HG02981 (cell line): ENCODE data around the gene MCRIP2.

Experiments
- ATAC-seq: cut with Tn5 transposase; IDR thresholded peaks from one replicate; pipeline ENCODE4 v1.9.1; 2021; ENCODE audit warnings: mild to moderate bottlenecking, moderate library complexity; ENCODE audit not compliant: unreplicated experiment

Gene MCRIP2

DNA sequence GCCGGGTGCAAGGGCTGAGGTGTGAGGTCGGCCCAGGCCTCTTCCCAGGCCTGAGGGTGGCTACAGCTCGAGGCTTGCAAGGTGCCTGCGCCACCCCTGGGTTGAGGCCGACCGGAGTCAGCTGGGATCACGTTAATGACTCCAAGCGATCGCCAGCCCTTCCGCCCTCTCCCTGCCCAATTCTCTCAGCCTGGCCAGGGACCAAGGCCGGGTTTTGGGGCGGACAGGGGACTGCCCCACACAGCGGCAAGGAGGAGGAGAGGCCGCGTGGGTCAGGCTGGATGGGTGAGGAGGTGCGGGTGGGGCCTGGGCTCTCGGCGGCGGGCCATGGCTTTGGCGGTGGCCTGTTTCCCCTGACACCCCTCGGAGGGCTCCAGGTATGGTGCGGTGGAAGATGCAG lies 51.7 kb downstream of the MCRIP2 start:
- no peak for ATAC-seq

DNA sequence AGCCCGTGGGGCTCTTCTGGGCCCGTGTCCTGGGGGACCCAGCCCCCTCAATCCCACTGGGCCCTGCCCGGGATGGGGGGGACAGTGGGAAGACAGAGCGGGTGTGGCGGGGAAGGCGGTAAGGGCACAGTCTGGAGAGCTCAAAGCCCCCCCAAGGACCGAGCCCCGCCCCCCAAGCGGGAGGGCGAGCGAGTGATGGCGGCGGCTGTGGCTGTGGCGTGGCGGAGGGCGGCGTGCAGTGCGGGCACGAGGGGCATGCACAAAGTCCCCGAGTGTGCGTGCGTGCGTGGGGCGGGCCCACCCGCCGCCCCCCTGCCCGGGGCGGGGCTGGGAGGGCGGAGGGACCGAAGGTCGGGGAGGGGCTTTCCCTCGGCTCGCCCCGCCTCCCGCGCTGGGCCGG lies 52.1 kb downstream of the MCRIP2 start:
- ATAC-seq: no peak

DNA sequence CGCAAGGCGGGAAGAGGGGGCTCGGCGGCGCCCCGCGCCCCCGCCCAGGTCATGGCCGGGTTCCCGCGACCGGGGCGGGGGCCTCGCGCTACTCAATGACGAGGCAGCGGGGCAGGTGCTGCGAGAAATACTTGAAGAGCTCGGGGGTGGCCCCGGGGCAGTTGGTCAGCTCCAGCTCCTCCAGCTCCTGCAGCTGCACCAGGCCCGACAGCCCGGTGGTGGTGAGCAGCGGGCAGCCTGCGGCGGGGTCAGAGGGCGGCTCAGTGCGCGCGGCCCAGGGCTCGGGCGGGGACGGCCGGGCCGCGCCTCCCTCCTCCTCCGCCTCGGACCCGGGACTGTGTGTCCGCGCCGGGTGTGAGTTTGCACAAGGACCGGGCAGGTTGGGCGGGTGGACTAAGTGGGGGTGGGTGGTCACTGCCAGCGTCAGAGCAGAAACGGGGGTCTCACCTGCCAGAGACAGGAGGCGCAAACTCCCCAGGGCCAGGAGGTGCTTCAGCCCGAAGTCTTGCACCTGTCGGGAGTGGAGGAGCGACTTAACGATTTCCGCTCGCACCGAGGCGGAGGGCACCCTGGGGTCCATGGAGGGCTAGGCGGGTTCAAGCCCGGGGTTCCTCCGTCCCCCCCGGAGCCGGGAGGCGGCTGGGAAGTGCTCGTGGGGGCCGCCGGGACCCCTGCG lies 52.7 kb downstream of the MCRIP2 start:
- no peak for ATAC-seq

DNA sequence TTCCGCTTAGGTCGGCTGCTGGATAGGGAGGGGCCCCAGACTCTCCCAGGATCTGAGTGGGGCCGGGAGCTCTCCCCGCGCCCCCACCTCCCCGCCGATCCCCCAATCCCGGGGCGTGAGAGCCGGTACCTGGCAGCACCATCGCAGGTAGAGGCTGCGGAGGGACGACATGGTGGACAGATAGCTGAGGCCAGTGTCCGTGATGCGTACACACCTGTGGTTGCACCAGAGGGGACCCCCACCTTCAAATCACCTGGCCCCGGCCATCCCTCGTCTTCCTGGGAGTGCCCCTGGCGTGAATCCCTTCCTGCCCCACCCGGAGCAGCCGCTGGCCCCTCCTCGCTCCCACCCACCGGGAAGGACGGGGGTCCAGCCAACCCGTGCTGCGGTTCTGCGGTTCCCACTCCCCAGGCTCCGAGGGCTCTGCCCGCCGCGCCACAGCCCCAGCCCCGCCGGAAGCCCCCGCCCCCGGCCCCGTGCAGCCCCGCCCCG lies 53.3 kb downstream of the MCRIP2 start:
- ATAC-seq: no peak

DNA sequence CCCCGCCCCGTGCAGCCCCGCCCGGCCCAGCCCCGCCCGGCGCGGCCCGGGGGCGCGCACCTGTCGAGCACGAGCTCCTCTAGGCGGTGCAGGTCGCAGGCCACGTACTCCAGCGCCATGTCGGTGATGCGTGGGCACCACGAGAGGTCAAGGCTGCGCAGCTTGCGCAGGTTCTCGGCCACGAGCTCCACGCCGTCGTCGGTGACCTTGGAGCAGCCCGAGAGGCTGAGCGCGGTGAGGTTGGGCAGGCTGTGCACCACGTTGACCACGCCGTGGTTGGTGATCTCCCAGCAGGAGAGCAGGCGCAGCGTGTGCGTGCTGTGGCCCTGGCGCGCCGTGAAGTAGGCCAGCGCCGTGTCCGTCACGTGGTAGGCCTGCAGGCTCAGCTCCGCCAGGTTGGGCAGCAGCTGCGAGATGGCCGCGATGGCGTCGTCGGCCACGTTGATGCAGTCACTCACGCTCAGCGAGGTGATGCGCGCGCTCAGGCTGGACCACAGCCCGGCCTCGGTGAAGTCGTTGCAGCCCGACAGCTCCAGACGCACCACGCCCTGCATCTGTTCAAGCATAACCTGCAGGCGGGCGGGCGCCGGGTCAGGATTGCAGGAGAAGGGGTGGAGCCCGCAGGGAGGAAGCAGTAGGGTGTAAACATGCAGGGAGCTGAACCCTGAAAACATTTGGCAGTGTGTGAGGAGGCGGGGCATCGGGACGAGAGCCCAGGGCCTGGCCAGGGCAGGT lies 53.9 kb downstream of the MCRIP2 start:
- ATAC-seq: no peak
